ENCODE data around the gene CFAP20DC.

DNA sequence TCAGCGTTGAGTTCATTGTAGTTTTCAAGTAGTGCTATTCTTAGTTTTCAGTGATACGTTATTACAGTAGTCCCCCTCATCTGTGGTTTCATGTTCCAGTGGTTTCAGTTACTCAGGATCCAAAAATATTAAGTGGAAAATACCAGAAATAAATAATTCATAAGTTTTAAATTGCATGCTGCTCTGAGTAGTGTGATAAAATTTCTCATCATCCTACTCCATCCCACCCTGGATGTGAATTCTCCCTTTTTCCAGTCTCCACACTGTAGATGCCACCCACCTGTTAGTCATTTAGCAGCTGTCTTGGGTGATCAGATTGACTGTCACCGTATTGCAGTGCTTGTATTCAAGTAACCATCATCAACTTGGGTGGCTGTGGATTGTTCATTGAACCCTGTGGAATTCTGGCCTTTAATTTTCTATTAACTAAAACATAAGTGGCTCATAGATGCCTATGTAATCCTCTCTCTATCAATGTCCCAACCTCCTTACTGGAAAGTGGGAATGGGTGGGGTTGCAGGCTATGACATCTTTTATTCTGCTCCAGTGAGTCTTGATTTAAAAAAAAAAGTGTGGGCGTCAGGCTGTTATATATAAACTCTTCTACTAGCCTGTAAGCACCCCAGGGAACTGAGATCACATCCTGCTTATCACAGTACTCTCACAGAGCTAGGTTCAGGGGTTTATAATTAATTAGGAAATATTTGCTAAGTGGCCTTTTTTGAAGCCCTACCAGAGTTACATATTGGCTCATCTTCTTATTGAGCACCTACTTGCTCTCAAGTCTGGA lies 97.5 kb downstream of the CFAP20DC start:
- TF ChIP-seq, protein P1, sequence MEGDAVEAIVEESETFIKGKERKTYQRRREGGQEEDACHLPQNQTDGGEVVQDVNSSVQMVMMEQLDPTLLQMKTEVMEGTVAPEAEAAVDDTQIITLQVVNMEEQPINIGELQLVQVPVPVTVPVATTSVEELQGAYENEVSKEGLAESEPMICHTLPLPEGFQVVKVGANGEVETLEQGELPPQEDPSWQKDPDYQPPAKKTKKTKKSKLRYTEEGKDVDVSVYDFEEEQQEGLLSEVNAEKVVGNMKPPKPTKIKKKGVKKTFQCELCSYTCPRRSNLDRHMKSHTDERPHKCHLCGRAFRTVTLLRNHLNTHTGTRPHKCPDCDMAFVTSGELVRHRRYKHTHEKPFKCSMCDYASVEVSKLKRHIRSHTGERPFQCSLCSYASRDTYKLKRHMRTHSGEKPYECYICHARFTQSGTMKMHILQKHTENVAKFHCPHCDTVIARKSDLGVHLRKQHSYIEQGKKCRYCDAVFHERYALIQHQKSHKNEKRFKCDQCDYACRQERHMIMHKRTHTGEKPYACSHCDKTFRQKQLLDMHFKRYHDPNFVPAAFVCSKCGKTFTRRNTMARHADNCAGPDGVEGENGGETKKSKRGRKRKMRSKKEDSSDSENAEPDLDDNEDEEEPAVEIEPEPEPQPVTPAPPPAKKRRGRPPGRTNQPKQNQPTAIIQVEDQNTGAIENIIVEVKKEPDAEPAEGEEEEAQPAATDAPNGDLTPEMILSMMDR (IDR thresholded peaks at IDR 0.05; ENCODE audit: low read depth, low read length) = no peak
- TF ChIP-seq POLR2A (IDR thresholded peaks at IDR 0.05; ENCODE audit: extremely low read depth, insufficient read length) (no peak), MYC (IDR thresholded peaks at IDR 0.05; ENCODE audit: low read depth, low read length) (no peak)
